Karpas-422 (cell line): Measurements from ENCODE around the gene PTK6. TPM values are rescaled to one million over a fixed set of nuclear protein-coding genes. Genes with fewer than 3 reads are reported as not detected.

Source experiments
- DNase-seq: peaks from one replicate; pipeline ENCODE4 v3.0.0-alpha.2; 2015
- H2AFZ ChIP-seq: fragments of 200-600 bp; sonication (generic); 2 replicates; pipeline ENCODE4 v1.6.1; 2014; ENCODE audit warnings: antibody characterized with exemption, low read length, mixed read lengths
- H3K27ac ChIP-seq: fragments of 200-600 bp; sonication (generic); 2 replicates; pipeline ENCODE4 v1.5.1; 2014; ENCODE audit warnings: mild to moderate bottlenecking, low read length, moderate library complexity
- H3K27me3 ChIP-seq: fragments of 200-600 bp; sonication (generic); 2 replicates; pipeline ENCODE4 v1.6.1; 2014; ENCODE audit warnings: low read length, mixed read lengths
- H3K36me3 ChIP-seq: fragments of 200-600 bp; sonication (generic); 2 replicates; pipeline ENCODE4 v1.6.1; 2014; ENCODE audit warnings: low read length, mixed read lengths; ENCODE audit not compliant: insufficient read depth
- H3K4me1 ChIP-seq: fragments of 200-600 bp; sonication (generic); 2 replicates; pipeline ENCODE4 v1.6.1; 2014; ENCODE audit warnings: mild to moderate bottlenecking, low read length, mixed read lengths
- H3K4me2 ChIP-seq: fragments of 200-600 bp; sonication (generic); 2 replicates; pipeline ENCODE4 v1.6.1; 2014; ENCODE audit warnings: low read length, low read depth, mild to moderate bottlenecking; ENCODE audit not compliant: poor library complexity, severe bottlenecking
- H3K4me3 ChIP-seq: fragments of 200-600 bp; sonication (generic); 2 replicates; pipeline ENCODE4 v1.5.1; 2014; ENCODE audit warnings: mild to moderate bottlenecking, antibody characterized with exemption, low read length, mixed read lengths
- H3K79me2 ChIP-seq: fragments of 200-600 bp; sonication (generic); 2 replicates; pipeline ENCODE4 v1.6.1; 2014; ENCODE audit warnings: mild to moderate bottlenecking, low read length, mixed read lengths
- H3K9ac ChIP-seq: fragments of 200-600 bp; sonication (generic); 2 replicates; pipeline ENCODE4 v1.6.0; 2014; ENCODE audit warnings: low read length
- H3K9me2 ChIP-seq: fragments of 200-600 bp; sonication (generic), shearing (Covaris generic); replicated peaks from 2 replicates; pipeline ENCODE4 v1.6.0; 2014; ENCODE audit warnings: mild to moderate bottlenecking, low read length, moderate library complexity; ENCODE audit not compliant: insufficient read depth
- H3K9me3 ChIP-seq: fragments of 300-700, 200-600 bp; sonication (generic); 2 replicates; pipeline ENCODE4 v1.6.1; 2014; ENCODE audit warnings: low read length, mixed read lengths
- H4K20me1 ChIP-seq: fragments of 200-600 bp; sonication (generic); 2 replicates; pipeline ENCODE4 v1.6.1; 2014; ENCODE audit warnings: mild to moderate bottlenecking, antibody characterized with exemption, low read length, low read depth; ENCODE audit not compliant: insufficient read depth
- total RNA-seq: library from RNA; depleted of rRNA; stranded (reverse); fragments of >200 nt; shearing (Covaris generic); gene quantifications from 2 replicates; pipeline ENCODE4 v1.2.3, GENCODE V29; 2014; ENCODE audit warnings: low replicate concordance

The PTK6 gene
- total RNA-seq, 1 experiment from 2014 or later, result not detected

- Histone ChIP-seq H3K4me3 (no peak overlapping the region), H3K79me2 (no peaks in the 10 kb centered on the region), H3K27me3 (no peaks in the 10 kb centered on the region), H3K36me3 (no peaks in the 10 kb centered on the region), H3K4me1 (no peaks in the 10 kb centered on the region), H3K27ac (no peak overlapping the region), H3K9ac (no peak overlapping the region), H4K20me1 (no peaks in the 10 kb centered on the region; the same call in 1 of the 2 replicates), H3K9me2 (no peaks in the 10 kb centered on the region), H3K4me2 (no peak overlapping the region), H3K9me3 (no peaks in the 10 kb centered on the region), H2AFZ (no peak overlapping the region)
- DNase-seq, result no peak
Measured at GRCh38 chr20:63494420-63495166, 42.6 kb downstream of the PTK6 start.

- no peaks in the 10 kb centered on the region for H3K4me1 ChIP-seq
- H4K20me1 ChIP-seq, result no peaks in the 10 kb centered on the region; the same call in 1 of the 2 replicates
- H3K9me3 ChIP-seq, result no peaks in the 10 kb centered on the region
- no peak overlapping the region for H2AFZ ChIP-seq
- H3K4me3 ChIP-seq, result no peak overlapping the region
- no peak overlapping the region for H3K4me2 ChIP-seq
- no peaks in the 10 kb centered on the region for H3K27me3 ChIP-seq
- no peaks in the 10 kb centered on the region for H3K36me3 ChIP-seq
- no peak overlapping the region for H3K27ac ChIP-seq
- no peak for DNase-seq
- H3K9me2 ChIP-seq, result no peaks in the 10 kb centered on the region
- H3K9ac ChIP-seq, result no peak overlapping the region
- no peaks in the 10 kb centered on the region for H3K79me2 ChIP-seq
Measured at GRCh38 chr20:63494084-63494419, 43.1 kb downstream of the PTK6 start.

GRCh38 chr20:63493563-63494020, 43.6 kb downstream of the PTK6 start:
- Histone ChIP-seq H3K4me3 (no peak overlapping the region), H3K9ac (no peak overlapping the region), H3K9me2 (no peaks in the 10 kb centered on the region), H3K4me2 (no peak overlapping the region), H3K9me3 (no peaks in the 10 kb centered on the region), H3K27me3 (no peaks in the 10 kb centered on the region), H3K36me3 (no peaks in the 10 kb centered on the region), H3K79me2 (no peaks in the 10 kb centered on the region), H3K4me1 (no peaks in the 10 kb centered on the region), H3K27ac (no peak overlapping the region), H4K20me1 (no peaks in the 10 kb centered on the region; the same call in 1 of the 2 replicates), H2AFZ (no peak overlapping the region)
- no peak for DNase-seq

GRCh38 chr20:63492982-63493381, 44.2 kb downstream of the PTK6 start:
- DNase-seq, result no peak
- no peak overlapping the region for H3K4me2 ChIP-seq
- no peaks in the 10 kb centered on the region; the same call in 1 of the 2 replicates for H4K20me1 ChIP-seq
- H2AFZ ChIP-seq, result no peak overlapping the region
- no peaks in the 10 kb centered on the region for H3K4me1 ChIP-seq
- no peaks in the 10 kb centered on the region for H3K36me3 ChIP-seq
- H3K79me2 ChIP-seq, result no peaks in the 10 kb centered on the region
- no peak overlapping the region for H3K9ac ChIP-seq
- H3K27ac ChIP-seq, result no peak overlapping the region
- H3K9me2 ChIP-seq, result no peaks in the 10 kb centered on the region
- no peak overlapping the region for H3K4me3 ChIP-seq
- no peaks in the 10 kb centered on the region for H3K27me3 ChIP-seq
- H3K9me3 ChIP-seq, result no peaks in the 10 kb centered on the region

- Histone ChIP-seq H3K36me3 (no peaks in the 10 kb centered on the region), H3K79me2 (no peaks in the 10 kb centered on the region), H4K20me1 (no peaks in the 10 kb centered on the region; the same call in 1 of the 2 replicates), H3K9ac (no peak overlapping the region), H3K9me3 (no peaks in the 10 kb centered on the region), H3K9me2 (no peaks in the 10 kb centered on the region), H3K4me1 (no peaks in the 10 kb centered on the region), H3K4me3 (no peak overlapping the region), H3K4me2 (no peak overlapping the region), H2AFZ (no peak overlapping the region), H3K27ac (no peak overlapping the region), H3K27me3 (no peaks in the 10 kb centered on the region)
- no peak for DNase-seq
Measured at GRCh38 chr20:63492518-63492917, 44.7 kb downstream of the PTK6 start.

GRCh38 chr20:63491635-63492230, 45.4 kb downstream of the PTK6 start:
- H3K9ac ChIP-seq, result no peak overlapping the region
- no peaks in the 10 kb centered on the region for H3K36me3 ChIP-seq
- no peaks in the 10 kb centered on the region for H3K79me2 ChIP-seq
- H4K20me1 ChIP-seq, result no peaks in the 10 kb centered on the region; the same call in 1 of the 2 replicates
- no peaks in the 10 kb centered on the region for H3K4me1 ChIP-seq
- H3K4me2 ChIP-seq, result no peak overlapping the region
- no peaks in the 10 kb centered on the region for H3K9me2 ChIP-seq
- no peaks in the 10 kb centered on the region for H3K9me3 ChIP-seq
- no peaks in the 10 kb centered on the region for H3K27me3 ChIP-seq
- H3K27ac ChIP-seq, result no peak overlapping the region
- H2AFZ ChIP-seq, result no peak overlapping the region
- DNase-seq, result no peak
- no peak overlapping the region for H3K4me3 ChIP-seq

- Histone ChIP-seq H3K27ac (no peak overlapping the region), H3K27me3 (no peaks in the 10 kb centered on the region), H4K20me1 (no peaks in the 10 kb centered on the region; the same call in 1 of the 2 replicates), H3K9me3 (no peaks in the 10 kb centered on the region), H3K4me3 (no peak overlapping the region), H3K4me2 (no peak overlapping the region), H3K9ac (no peak overlapping the region), H3K9me2 (no peaks in the 10 kb centered on the region), H3K36me3 (no peaks in the 10 kb centered on the region), H3K4me1 (no peaks in the 10 kb centered on the region), H3K79me2 (no peaks in the 10 kb centered on the region), H2AFZ (no peak overlapping the region)
- no peak for DNase-seq
Measured at GRCh38 chr20:63491078-63491477, 46.1 kb downstream of the PTK6 start.

- Histone ChIP-seq H3K9ac (no peak overlapping the region), H3K79me2 (no peaks in the 10 kb centered on the region), H4K20me1 (no peaks in the 10 kb centered on the region), H3K9me2 (no peaks in the 10 kb centered on the region), H3K27ac (no peak overlapping the region), H3K4me1 (no peaks in the 10 kb centered on the region), H3K36me3 (no peaks in the 10 kb centered on the region), H3K4me3 (no peak overlapping the region), H3K27me3 (no peaks in the 10 kb centered on the region), H3K4me2 (no peak overlapping the region), H3K9me3 (no peaks in the 10 kb centered on the region), H2AFZ (no peak overlapping the region)
- no peak for DNase-seq
Measured at GRCh38 chr20:63490416-63490815, 46.8 kb downstream of the PTK6 start.
